Endothelial cell of umbilical vein (primary cell): Measurements from ENCODE around the gene GRID1. TPM values are rescaled to one million over a fixed set of nuclear protein-coding genes. Genes with fewer than 3 reads are reported as not detected.

Experiments used
- BruUV-seq: library from RNA; stranded (reverse); fragments of 400-500 nt; replicated peaks from 2 replicates; lab custom pipeline; 2021; lab: Mats Ljungman, UMichigan
- CTCF ChIA-PET: fragments of 300-600, 350-600 bp; sonication (Branson Sonifier 250); formaldehyde crosslinking; loops from one replicate; lab custom pipeline; 2021; ENCODE audit warnings: antibody characterized with exemption, inconsistent platforms; lab: Charles Lee
- POLR2A ChIA-PET: fragments of 300-600, 350-600 bp; sonication (Branson Sonifier 250); formaldehyde crosslinking; loops from one replicate; lab custom pipeline; 2021; ENCODE audit warnings: antibody characterized with exemption, inconsistent platforms; lab: Charles Lee
- DNase-seq: peaks from one replicate; pipeline ENCODE4 v3.0.0-alpha.2; 2011; ENCODE audit warnings: low read depth, low spot score
- FAIRE-seq: peaks from 2 replicates; lab custom pipeline; 2011; peaks lifted over from hg19 to GRCh38; lab: Jason Lieb, UNC
- H2AFZ ChIP-seq: 2 replicates; pipeline ENCODE4 v1.6.0; 2012; ENCODE audit warnings: low read depth, low read length, control low read depth, inconsistent platforms
- H3K27ac ChIP-seq: 2 replicates; pipeline ENCODE4 v1.5.1; 2011; ENCODE audit warnings: low read depth, mild to moderate bottlenecking, control low read depth, low read length, moderate library complexity; ENCODE audit not compliant: insufficient read depth
- H3K27me3 ChIP-seq, 2 experiments: 2 replicates each; pipeline versions ENCODE4 v1.6.0 to v1.6.1; 2011; ENCODE audit warnings: low read length in 2 of 2, mixed read lengths in 1 of 2; ENCODE audit not compliant: control insufficient read depth in 2 of 2, insufficient read depth in 2 of 2
- H3K36me3 ChIP-seq, 2 experiments: 2 replicates in 1 of 2; 3 replicates in 1 of 2; pipeline ENCODE4 v1.5.1; 2011; ENCODE audit warnings: low read length in 2 of 2, mild to moderate bottlenecking in 1 of 2, moderate library complexity in 1 of 2; ENCODE audit not compliant: control insufficient read depth in 2 of 2, insufficient read depth in 2 of 2; ENCODE audit errors: extremely low read depth in 1 of 2
- H3K4me1 ChIP-seq: 3 replicates; pipeline ENCODE4 v1.5.1; 2011; ENCODE audit warnings: mild to moderate bottlenecking, low read length; ENCODE audit not compliant: control insufficient read depth, insufficient read depth; ENCODE audit errors: extremely low read depth
- H3K4me2 ChIP-seq: 2 replicates; pipeline ENCODE4 v1.6.1; 2011; ENCODE audit warnings: low read length, control low read depth, mixed read lengths; ENCODE audit not compliant: insufficient read depth
- H3K4me3 ChIP-seq, 3 experiments: fragments of 200-600 bp in 1 of 3; sonication (generic), shearing (Covaris generic) in 1 of 3; replicated peaks in 1 of 3; 2 replicates each; pipeline ENCODE4 v1.5.1; 2011 to 2016; ENCODE audit warnings: control low read depth in 3 of 3, low read length in 3 of 3, mild to moderate bottlenecking in 2 of 3, inconsistent platforms in 1 of 3, low read depth in 1 of 3, moderate library complexity in 1 of 3; ENCODE audit not compliant: insufficient read depth in 1 of 3
- H3K79me2 ChIP-seq: 2 replicates; pipeline ENCODE4 v1.6.0; 2012; ENCODE audit warnings: low read length, inconsistent platforms; ENCODE audit not compliant: control insufficient read depth, insufficient read depth
- H3K9ac ChIP-seq: replicated peaks from 2 replicates; pipeline ENCODE3; 2011; ENCODE audit warnings: low read length, control low read depth; ENCODE audit not compliant: insufficient read depth; ENCODE audit errors: extremely low read depth
- H3K9me1 ChIP-seq: replicated peaks from 3 replicates; pipeline ENCODE4 v1.6.0; 2011; ENCODE audit warnings: mild to moderate bottlenecking, low read length; ENCODE audit not compliant: control insufficient read depth, insufficient read depth; ENCODE audit errors: extremely low read depth
- H3K9me3 ChIP-seq: replicated peaks from 2 replicates; pipeline ENCODE4 v1.5.1; 2012; ENCODE audit warnings: low read length, inconsistent platforms; ENCODE audit not compliant: control insufficient read depth, insufficient read depth
- H4K20me1 ChIP-seq: replicated peaks from 2 replicates; pipeline ENCODE3; 2011; ENCODE audit warnings: mild to moderate bottlenecking, low read length; ENCODE audit not compliant: control insufficient read depth, insufficient read depth; ENCODE audit errors: extremely low read depth
- CTCF ChIP-seq, 2 donors: IDR thresholded peaks; 1 replicate in 1 of 2; 2 replicates in 1 of 2; pipeline ENCODE4 v1.5.1; 2011; ENCODE audit warnings: low read length in 2 of 2, mild to moderate bottlenecking in 2 of 2, moderate library complexity in 2 of 2, control low read depth in 1 of 2, inconsistent platforms in 1 of 2, low read depth in 1 of 2; ENCODE audit not compliant: insufficient read depth in 1 of 2; ENCODE audit errors: extremely low read depth in 1 of 2
- EZH2 ChIP-seq: IDR thresholded peaks from 2 replicates; pipeline ENCODE4 v1.6.1; 2012; ENCODE audit warnings: borderline replicate concordance, low read depth, mild to moderate bottlenecking, moderate library complexity, low read length, inconsistent platforms; ENCODE audit not compliant: severe bottlenecking
- FOS ChIP-seq: IDR thresholded peaks from 2 replicates; pipeline ENCODE4 v1.6.1; 2011; ENCODE audit warnings: mild to moderate bottlenecking, low read length, moderate library complexity, borderline replicate concordance; ENCODE audit not compliant: insufficient read depth
- GATA2 ChIP-seq: IDR thresholded peaks from 2 replicates; pipeline ENCODE4 v1.7.0; 2011; ENCODE audit warnings: low read depth, mild to moderate bottlenecking, moderate library complexity, mixed read lengths, low read length; ENCODE audit not compliant: insufficient read length, insufficient read depth
- JUN ChIP-seq: IDR thresholded peaks from 2 replicates; pipeline ENCODE4 v1.6.1; 2011; ENCODE audit warnings: borderline replicate concordance, low read depth; ENCODE audit not compliant: insufficient read length, insufficient read depth
- MAX ChIP-seq: IDR thresholded peaks from 2 replicates; pipeline ENCODE4 v1.6.1; 2011; ENCODE audit not compliant: insufficient read depth, insufficient read length
- MYC ChIP-seq: IDR thresholded peaks from one replicate; pipeline ENCODE4 v1.6.1; 2011; ENCODE audit warnings: mild to moderate bottlenecking, low read depth, low read length
- POLR2A ChIP-seq: IDR thresholded peaks from 2 replicates; pipeline ENCODE4 v1.6.1; 2012; ENCODE audit warnings: low read depth, mild to moderate bottlenecking, control low read depth, low read length
- POLR2AphosphoS5 ChIP-seq: IDR thresholded peaks from 2 replicates; pipeline ENCODE4 v1.6.1; 2012; ENCODE audit warnings: low read depth, mild to moderate bottlenecking, control low read depth, low read length, moderate library complexity; ENCODE audit not compliant: insufficient read depth
- dilution Hi-C: fragments of 300-500 bp; cut with MboI; formaldehyde crosslinking; loops from one replicate; pipeline ENCODE4 v1.15.0; 2019; ENCODE audit warnings: low sequenced_read_pairs; ENCODE audit not compliant: extremely low pct_ligation_motif_present
- intact Hi-C: fragments of 100-400 bp; cut with micrococcal nuclease; formaldehyde crosslinking; loops from one replicate; pipeline ENCODE4 v1.10.0; 2022
- polyA plus RNA-seq, 4 experiments: library from polyadenylated mRNA; depleted of rRNA in 3 of 4; stranded (reverse) in 3 of 4; unstranded in 1 of 4; fragments of >200 nt; gene quantifications; 2 replicates each; pipeline versions ENCODE4 v1.2.1 to v1.2.3, GENCODE V29; 2011 to 2012; ENCODE audit warnings: missing spikeins in 1 of 4
- total RNA-seq: library from RNA; stranded (reverse); gene quantifications from 2 replicates; pipeline ENCODE4 v1.2.3, GENCODE V29; 2021

GRID1 gene
- total and polyA plus RNA-seq, 2 donors (not counting 3 experiments of a cell fraction or from before 2014, with no cell fraction given), result not detected

- DNase-seq, result no peak
- ChIA-PET CTCF (interaction anchor here (1.0 to 2.7 kb wide), 3 partner anchors 18 to 192 kb away, joined by 3 to 8 read pairs (median 3); no protein-coding TSS in a partner anchor), POLR2A (no interaction called here)
- dilution Hi-C loops (no loop called here), intact Hi-C loops (no loop called here)
- no peaks in the 10 kb centered on the region for H4K20me1 ChIP-seq
- H3K27me3 ChIP-seq, result peaks cover 13 to 14% of the 10 kb centered on the region in 2 experiments
- H3K27ac ChIP-seq, result no peak overlapping the region
- H2AFZ ChIP-seq, result no peak overlapping the region
- TF ChIP-seq CTCF (IDR thresholded peaks at IDR 0.05; ENCODE audit: extremely low read depth in 1 of 2, insufficient read depth in 1 of 2, low read depth in 1 of 2, low read length in 2 of 2) (no peak), POLR2A (no peak), FOS (no peak), POLR2AphosphoS5 (no peak), MYC (no peak), EZH2 (no peak), JUN (no peak), MAX (no peak), GATA2 (no peak)
- no TSS peak for BruUV-seq
- no peaks in the 10 kb centered on the region for H3K4me1 ChIP-seq
- H3K79me2 ChIP-seq, result no peaks in the 10 kb centered on the region
- no peak for FAIRE-seq
- H3K4me3 ChIP-seq, result no peak overlapping the region
- H3K9ac ChIP-seq, result no peak overlapping the region
- H3K4me2 ChIP-seq, result no peak overlapping the region
- no peaks in the 10 kb centered on the region for H3K9me1 ChIP-seq
- no peaks in the 10 kb centered on the region for H3K9me3 ChIP-seq
- H3K36me3 ChIP-seq, result no peaks in the 10 kb centered on the region
These were observed 26.8 kb upstream of the GRID1 start for GRCh38 chr10:86393362-86393761.
